RWPE2 (cell line): ENCODE measurements around the gene BMPER.

Experiments
- ATAC-seq: fragments of 200-7000 bp; cut with Tn5 transposase; 3 replicates; pipeline ENCODE4 v1.9.1; 2021; ENCODE audit warnings: low read depth
- DNase-seq: peaks from one replicate; pipeline ENCODE4 v3.0.0-alpha.2; 2020; ENCODE audit warnings: low spot score
- H3K27ac ChIP-seq: fragments of 450-650 bp; 2 replicates; pipeline ENCODE4 v1.5.1; 2017; ENCODE audit warnings: mild to moderate bottlenecking; ENCODE audit not compliant: poor library complexity, severe bottlenecking
- H3K27me3 ChIP-seq: fragments of 250-450 bp; sonication (Bioruptor Pico); 2 replicates; pipeline ENCODE4 v1.5.1; 2021; ENCODE audit warnings: mild to moderate bottlenecking, moderate library complexity; ENCODE audit not compliant: insufficient read depth, poor library complexity, severe bottlenecking
- H3K36me3 ChIP-seq: fragments of 250-450 bp; sonication (Bioruptor Pico); 2 replicates; pipeline ENCODE4 v1.5.1; 2020; ENCODE audit warnings: low read depth, mild to moderate bottlenecking, moderate library complexity
- H3K4me1 ChIP-seq: fragments of 250-450 bp; sonication (Bioruptor Pico); 2 replicates; pipeline ENCODE4 v1.5.1; 2021; ENCODE audit warnings: mild to moderate bottlenecking, moderate library complexity; ENCODE audit not compliant: insufficient read depth, poor library complexity, severe bottlenecking
- H3K4me3 ChIP-seq: fragments of 250-450 bp; sonication (Bioruptor Pico); 2 replicates; pipeline ENCODE4 v1.5.1; 2021; ENCODE audit warnings: mild to moderate bottlenecking, moderate library complexity; ENCODE audit not compliant: severe bottlenecking
- H3K9me3 ChIP-seq: fragments of 250-450 bp; sonication (Bioruptor Pico); 2 replicates; pipeline ENCODE4 v1.5.1; 2021; ENCODE audit warnings: mild to moderate bottlenecking, moderate library complexity; ENCODE audit not compliant: severe bottlenecking
- TF ChIP-seq, protein P1 (sequence below): fragments of 450-650 bp; IDR thresholded peaks from one replicate; pipeline ENCODE4 v1.5.1; 2017; ENCODE audit warnings: mild to moderate bottlenecking, moderate library complexity; ENCODE audit not compliant: poor library complexity, severe bottlenecking

BMPER gene

GRCh38 chr7:34135924-34136323 is 230.6 kb downstream of the BMPER start:
- Histone ChIP-seq H3K9me3 (no peaks in the 10 kb centered on the region), H3K27ac (no peak overlapping the region), H3K4me3 (no peak overlapping the region), H3K27me3 (no peaks in the 10 kb centered on the region), H3K4me1 (peaks cover 2% of the 10 kb centered on the region), H3K36me3 (no peaks in the 10 kb centered on the region)
- TF ChIP-seq, protein P1, sequence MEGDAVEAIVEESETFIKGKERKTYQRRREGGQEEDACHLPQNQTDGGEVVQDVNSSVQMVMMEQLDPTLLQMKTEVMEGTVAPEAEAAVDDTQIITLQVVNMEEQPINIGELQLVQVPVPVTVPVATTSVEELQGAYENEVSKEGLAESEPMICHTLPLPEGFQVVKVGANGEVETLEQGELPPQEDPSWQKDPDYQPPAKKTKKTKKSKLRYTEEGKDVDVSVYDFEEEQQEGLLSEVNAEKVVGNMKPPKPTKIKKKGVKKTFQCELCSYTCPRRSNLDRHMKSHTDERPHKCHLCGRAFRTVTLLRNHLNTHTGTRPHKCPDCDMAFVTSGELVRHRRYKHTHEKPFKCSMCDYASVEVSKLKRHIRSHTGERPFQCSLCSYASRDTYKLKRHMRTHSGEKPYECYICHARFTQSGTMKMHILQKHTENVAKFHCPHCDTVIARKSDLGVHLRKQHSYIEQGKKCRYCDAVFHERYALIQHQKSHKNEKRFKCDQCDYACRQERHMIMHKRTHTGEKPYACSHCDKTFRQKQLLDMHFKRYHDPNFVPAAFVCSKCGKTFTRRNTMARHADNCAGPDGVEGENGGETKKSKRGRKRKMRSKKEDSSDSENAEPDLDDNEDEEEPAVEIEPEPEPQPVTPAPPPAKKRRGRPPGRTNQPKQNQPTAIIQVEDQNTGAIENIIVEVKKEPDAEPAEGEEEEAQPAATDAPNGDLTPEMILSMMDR, result no peak
- DNase-seq (no peak), ATAC-seq (no peak)

GRCh38 chr7:34136698-34137097 is 231.4 kb downstream of the BMPER start:
- Histone ChIP-seq H3K27ac (no peak overlapping the region), H3K4me3 (no peak overlapping the region), H3K36me3 (no peaks in the 10 kb centered on the region), H3K27me3 (no peaks in the 10 kb centered on the region), H3K4me1 (peaks cover 2% of the 10 kb centered on the region), H3K9me3 (no peaks in the 10 kb centered on the region)
- ATAC-seq (no peak), DNase-seq (no peak)
- TF ChIP-seq, protein P1, result no peak

DNA sequence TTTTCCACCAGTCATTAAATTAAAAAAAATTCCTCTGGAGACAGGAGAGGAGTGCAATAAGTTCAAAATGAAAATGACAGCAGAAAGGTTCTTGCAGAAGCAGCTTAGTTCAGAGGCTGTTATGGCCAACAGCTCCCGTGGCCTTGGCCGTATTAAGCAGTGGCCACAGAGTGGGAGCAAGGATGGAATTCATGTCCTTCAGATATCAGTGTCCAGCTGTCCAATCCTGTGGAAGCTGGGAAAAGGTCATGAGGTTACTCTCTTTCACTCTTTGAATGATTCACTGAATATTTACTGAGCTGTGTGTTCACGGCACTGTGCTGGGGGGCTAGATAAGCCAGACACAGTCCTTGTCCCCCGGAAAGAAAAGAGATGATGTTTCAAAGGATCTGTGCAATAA is 231.8 kb downstream of the BMPER start:
- TF ChIP-seq, protein P1, result no peak
- no peak for DNase-seq
- H3K27me3 ChIP-seq, result no peaks in the 10 kb centered on the region
- H3K27ac ChIP-seq, result no peak overlapping the region
- no peaks in the 10 kb centered on the region for H3K9me3 ChIP-seq
- ATAC-seq, result no peak
- H3K36me3 ChIP-seq, result no peaks in the 10 kb centered on the region
- H3K4me1 ChIP-seq, result peaks cover 2% of the 10 kb centered on the region
- H3K4me3 ChIP-seq, result no peak overlapping the region

DNA sequence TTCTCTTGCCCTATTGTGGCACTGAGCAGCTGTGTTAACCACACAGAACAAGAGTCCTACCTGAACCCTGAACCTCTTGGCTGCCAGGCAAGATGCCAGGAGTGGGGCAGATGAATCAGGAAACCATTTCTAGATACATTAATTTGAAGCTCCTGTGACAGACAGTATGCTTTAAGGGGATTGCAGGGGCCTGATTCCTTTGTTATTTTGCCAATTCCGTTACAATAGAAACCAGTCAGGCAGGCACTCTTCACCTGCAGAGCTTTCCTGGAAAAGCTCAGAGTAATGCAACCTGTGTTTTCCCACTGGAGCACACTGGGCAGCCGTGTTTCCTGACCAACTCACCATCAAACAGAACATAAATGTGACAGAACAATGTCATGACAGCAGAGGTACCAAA is 233.1 kb downstream of the BMPER start:
- DNase-seq (no peak), ATAC-seq (no peak)
- TF ChIP-seq, protein P1, result no peak
- Histone ChIP-seq H3K4me3 (no peak overlapping the region), H3K4me1 (peaks cover 1% of the 10 kb centered on the region), H3K9me3 (no peaks in the 10 kb centered on the region), H3K27ac (no peak overlapping the region), H3K27me3 (no peaks in the 10 kb centered on the region), H3K36me3 (no peaks in the 10 kb centered on the region)

GRCh38 chr7:34139086-34139485 is 233.7 kb downstream of the BMPER start:
- no peaks in the 10 kb centered on the region for H3K4me1 ChIP-seq
- H3K27ac ChIP-seq, result no peak overlapping the region
- H3K4me3 ChIP-seq, result no peak overlapping the region
- H3K27me3 ChIP-seq, result no peaks in the 10 kb centered on the region
- TF ChIP-seq, protein P1, result no peak
- H3K36me3 ChIP-seq, result no peaks in the 10 kb centered on the region
- DNase-seq (no peak), ATAC-seq (no peak)
- H3K9me3 ChIP-seq, result no peaks in the 10 kb centered on the region
